Tibial nerve (tissue), 4 donors: ENCODE measurements around the gene NFE2L2. TPM values are rescaled to one million over a fixed set of nuclear protein-coding genes. Genes with fewer than 3 reads are reported as not detected.
A peak's percentile ranks its signal among the peaks of the same experiment; 100 is the strongest.

Source experiments
- DNase-seq, 2 donors: peaks; one replicate each; pipeline ENCODE4 v3.0.0-alpha.2; 2019; ENCODE audit warnings: low spot score in 2 of 2
- H3K27ac ChIP-seq, 4 donors: fragments of 200-600 bp; sonication (generic) in 3 of 4; one replicate each; pipeline ENCODE4 v1.5.1; 2017 to 2019; ENCODE audit warnings: mild to moderate bottlenecking in 1 of 4
- H3K27me3 ChIP-seq, 2 donors: fragments of 200-600 bp; sonication (generic) in 1 of 2; one replicate each; pipeline versions ENCODE4 v1.5.1 to v1.6.0; 2017 to 2019
- H3K36me3 ChIP-seq, 3 donors: fragments of 200-600 bp; sonication (generic); one replicate each; pipeline ENCODE4 v1.5.1; 2018 to 2019
- H3K4me1 ChIP-seq, 4 donors: fragments of 200-600 bp; sonication (generic) in 3 of 4; one replicate each; pipeline ENCODE4 v1.5.1; 2017 to 2019
- H3K4me3 ChIP-seq, 4 donors: fragments of 200-600 bp; sonication (generic) in 3 of 4; one replicate each; pipeline ENCODE4 v1.5.1; 2017 to 2019; ENCODE audit warnings: mild to moderate bottlenecking in 1 of 4, moderate library complexity in 1 of 4
- H3K9me3 ChIP-seq, 4 donors: fragments of 200-600 bp; sonication (generic) in 3 of 4; one replicate each; pipeline ENCODE4 v1.5.1; 2017 to 2019
- EP300 ChIP-seq, 2 donors: sonication (generic); formaldehyde crosslinking; IDR thresholded peaks; one replicate each; pipeline ENCODE4 v1.6.1; 2017; ENCODE audit warnings: antibody characterized with exemption in 2 of 2, mild to moderate bottlenecking in 1 of 2
- POLR2A ChIP-seq, 2 donors: fragments of 450-650 bp; IDR thresholded peaks; one replicate each; pipeline ENCODE4 v1.6.1; 2017; ENCODE audit warnings: antibody characterized with exemption in 2 of 2, mild to moderate bottlenecking in 2 of 2, moderate library complexity in 2 of 2
- WGBS, 2 donors: methylation state at CpG; one replicate each; pipeline ENCODE4 v1.1.5; 2018; 5-methylcytosine and 5-hydroxymethylcytosine counted together
- total RNA-seq, 4 donors: library from RNA; depleted of rRNA; stranded (reverse); fragments of >200 nt; gene quantifications; one replicate each; pipeline ENCODE4 v1.1.0, GENCODE V29; 2016
- TF ChIP-seq, protein P1 (sequence below), 5 experiments: fragments of 200-600 bp in 3 of 5; fragments of 450-650 bp in 2 of 5; sonication (generic) in 3 of 5; IDR thresholded peaks; one replicate each; pipeline ENCODE4 v1.5.1; 2016 to 2019; ENCODE audit warnings: antibody characterized with exemption in 5 of 5, mild to moderate bottlenecking in 3 of 5, moderate library complexity in 2 of 5

Gene NFE2L2
- total RNA-seq, 4 donors from 2014 or later: 112 to 164 (median 145) TPM

DNA sequence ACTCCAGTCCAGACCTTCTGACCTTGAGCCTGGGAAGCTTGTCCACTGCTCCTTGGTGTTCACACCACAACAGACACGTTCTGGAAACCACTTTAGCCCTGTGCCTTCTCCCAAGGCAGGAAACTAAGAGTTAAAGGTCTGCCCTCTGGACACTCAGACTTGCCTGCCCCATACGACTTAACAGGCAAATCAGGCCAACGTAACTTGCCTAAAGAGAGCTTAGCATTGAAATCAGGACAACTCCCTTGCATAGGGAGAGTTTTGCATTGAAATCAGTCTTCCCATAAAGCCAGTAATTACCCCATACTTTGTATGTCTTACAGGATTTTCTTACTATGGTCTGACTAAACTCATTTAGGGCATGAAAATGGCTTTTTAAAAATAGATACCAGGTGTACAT is 18.5 kb downstream of the NFE2L2 start:
- peak overlapping the region in 3 of 4 donors; percentile 41 to 97 (median 88) for H3K27ac ChIP-seq
- H3K9me3 ChIP-seq: no peaks in the 10 kb centered on the region
- DNase-seq: no peak
- no peaks in the 10 kb centered on the region for H3K36me3 ChIP-seq
- TF ChIP-seq POLR2A (IDR thresholded peaks at IDR 0.05): no peak
- TF ChIP-seq, protein P1, sequence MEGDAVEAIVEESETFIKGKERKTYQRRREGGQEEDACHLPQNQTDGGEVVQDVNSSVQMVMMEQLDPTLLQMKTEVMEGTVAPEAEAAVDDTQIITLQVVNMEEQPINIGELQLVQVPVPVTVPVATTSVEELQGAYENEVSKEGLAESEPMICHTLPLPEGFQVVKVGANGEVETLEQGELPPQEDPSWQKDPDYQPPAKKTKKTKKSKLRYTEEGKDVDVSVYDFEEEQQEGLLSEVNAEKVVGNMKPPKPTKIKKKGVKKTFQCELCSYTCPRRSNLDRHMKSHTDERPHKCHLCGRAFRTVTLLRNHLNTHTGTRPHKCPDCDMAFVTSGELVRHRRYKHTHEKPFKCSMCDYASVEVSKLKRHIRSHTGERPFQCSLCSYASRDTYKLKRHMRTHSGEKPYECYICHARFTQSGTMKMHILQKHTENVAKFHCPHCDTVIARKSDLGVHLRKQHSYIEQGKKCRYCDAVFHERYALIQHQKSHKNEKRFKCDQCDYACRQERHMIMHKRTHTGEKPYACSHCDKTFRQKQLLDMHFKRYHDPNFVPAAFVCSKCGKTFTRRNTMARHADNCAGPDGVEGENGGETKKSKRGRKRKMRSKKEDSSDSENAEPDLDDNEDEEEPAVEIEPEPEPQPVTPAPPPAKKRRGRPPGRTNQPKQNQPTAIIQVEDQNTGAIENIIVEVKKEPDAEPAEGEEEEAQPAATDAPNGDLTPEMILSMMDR (IDR thresholded peaks at IDR 0.05): no peak
- TF ChIP-seq EP300 (IDR thresholded peaks at IDR 0.05): no peak
- no peak overlapping the region for H3K4me3 ChIP-seq
- 8 to 25% methylated on average over 3 of the region's 3 CpGs for whole genome bisulfite sequencing, 2 donors
- peaks cover 0 to 99% (median 73%) of the 10 kb centered on the region in 4 donors for H3K4me1 ChIP-seq
- H3K27me3 ChIP-seq: no peaks in the 10 kb centered on the region

GRCh38 chr2:177245010-177245422 is 19.5 kb downstream of the NFE2L2 start:
- H3K27me3 ChIP-seq: no peaks in the 10 kb centered on the region
- WGBS, 2 donors: 15 to 21% methylated on average over 4 of the region's 4 CpGs
- H3K27ac ChIP-seq: peak overlapping the region in 3 of 4 donors; percentile 50 to 97 (median 88)
- H3K4me1 ChIP-seq: peaks cover 0 to 99% (median 76%) of the 10 kb centered on the region in 4 donors
- no peaks in the 10 kb centered on the region for H3K36me3 ChIP-seq
- DNase-seq: no peak
- no peak overlapping the region for H3K4me3 ChIP-seq
- H3K9me3 ChIP-seq: no peaks in the 10 kb centered on the region
- TF ChIP-seq POLR2A (IDR thresholded peaks at IDR 0.05): no peak
- no peak for TF ChIP-seq EP300 (IDR thresholded peaks at IDR 0.05)
- TF ChIP-seq, protein P1 (IDR thresholded peaks at IDR 0.05): no peak

DNA sequence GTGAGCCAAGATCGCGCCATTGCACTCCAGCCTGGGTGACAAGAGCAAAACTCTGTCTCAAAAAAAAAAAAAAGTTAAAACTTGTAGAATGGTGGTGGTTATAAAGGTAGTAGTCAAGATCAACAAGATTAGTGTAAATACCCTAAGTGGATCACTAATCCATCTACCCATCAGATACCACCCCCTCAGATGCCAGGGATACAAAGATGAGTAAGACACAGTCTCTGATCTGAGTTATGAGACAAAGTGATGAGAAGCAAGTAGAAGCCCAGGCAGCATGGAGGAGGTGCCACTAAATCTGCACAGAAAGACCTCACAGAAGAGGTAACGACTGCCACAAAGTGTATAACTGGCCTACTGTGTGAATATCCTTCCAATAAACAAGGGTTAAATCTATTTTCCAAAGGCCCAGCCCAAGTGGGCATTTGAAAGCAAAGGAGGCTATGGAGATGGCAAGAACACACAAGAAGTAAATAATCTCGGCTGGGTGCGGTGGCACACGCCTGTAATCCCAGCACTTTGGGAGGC is 20.2 kb downstream of the NFE2L2 start:
- WGBS, 2 donors: 95 to 97% methylated on average over 6 of the region's 6 CpGs
- TF ChIP-seq EP300 (IDR thresholded peaks at IDR 0.05): no peak
- TF ChIP-seq, protein P1 (IDR thresholded peaks at IDR 0.05): no peak
- TF ChIP-seq POLR2A (IDR thresholded peaks at IDR 0.05): no peak
- Histone ChIP-seq H3K27ac (peak overlapping the region in 3 of 4 donors; percentile 76 to 97 (median 88)), H3K4me1 (peaks cover 0 to 100% (median 81%) of the 10 kb centered on the region in 4 donors), H3K27me3 (no peaks in the 10 kb centered on the region), H3K36me3 (no peaks in the 10 kb centered on the region), H3K4me3 (no peak overlapping the region), H3K9me3 (no peaks in the 10 kb centered on the region)
- no peak for DNase-seq

DNA sequence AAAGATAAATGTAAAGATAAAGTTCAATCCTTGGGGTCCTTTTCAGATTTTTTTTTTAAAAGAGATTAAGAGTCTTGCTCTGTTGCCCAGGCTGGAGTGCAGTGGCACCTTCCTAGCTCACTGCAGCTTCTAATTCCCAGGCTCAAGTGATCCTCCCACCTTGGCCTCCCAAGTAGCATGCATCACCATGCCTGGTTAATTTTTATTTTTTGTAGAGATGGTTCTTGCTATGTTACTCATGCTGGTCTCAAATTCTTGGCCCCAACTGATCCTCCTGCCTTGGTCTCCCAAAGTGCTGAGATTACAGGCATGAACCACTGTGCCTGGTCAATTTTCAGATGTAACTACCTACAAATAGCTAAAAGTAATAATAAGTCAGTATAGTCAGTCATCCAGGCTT is 21.1 kb downstream of the NFE2L2 start:
- peak overlapping the region; percentile 60 to 97 (median 82) for H3K27ac ChIP-seq
- no peaks in the 10 kb centered on the region for H3K36me3 ChIP-seq
- no peak for TF ChIP-seq EP300 (IDR thresholded peaks at IDR 0.05)
- no peak for TF ChIP-seq POLR2A (IDR thresholded peaks at IDR 0.05)
- TF ChIP-seq, protein P1 (IDR thresholded peaks at IDR 0.05): no peak
- H3K4me3 ChIP-seq: peak overlapping the region in 1 of 4 donors; percentile 1
- peaks cover 3 to 100% (median 86%) of the 10 kb centered on the region in 4 donors for H3K4me1 ChIP-seq
- no peak for DNase-seq
- H3K27me3 ChIP-seq: no peaks in the 10 kb centered on the region
- no peaks in the 10 kb centered on the region for H3K9me3 ChIP-seq

- H3K36me3 ChIP-seq: no peaks in the 10 kb centered on the region
- DNase-seq: no peak
- TF ChIP-seq POLR2A (IDR thresholded peaks at IDR 0.05) (no peak), EP300 (IDR thresholded peaks at IDR 0.05) (no peak)
- TF ChIP-seq, protein P1 (IDR thresholded peaks at IDR 0.05): no peak
- H3K9me3 ChIP-seq: no peaks in the 10 kb centered on the region
- no peaks in the 10 kb centered on the region for H3K27me3 ChIP-seq
- peaks cover 3 to 100% (median 88%) of the 10 kb centered on the region in 4 donors for H3K4me1 ChIP-seq
- peak overlapping the region in 2 of 4 donors; percentile 1 to 18 for H3K4me3 ChIP-seq
- H3K27ac ChIP-seq: peak overlapping the region; percentile 60 to 97 (median 82)
- 64 to 70% methylated on average over 3 of the region's 3 CpGs for WGBS, 2 donors
Observed at GRCh38 chr2:177243073-177243472, 21.5 kb downstream of the NFE2L2 start.
